K562 (cell line): Measurements from ENCODE around the gene CFAP90. TPM values are rescaled to one million over a fixed set of nuclear protein-coding genes. Genes with fewer than 3 reads are reported as not detected.

Source experiments
- ATAC-seq: fragments of 200-7000 bp; cut with Tn5 transposase; 3 replicates; pipeline ENCODE4 v1.9.1; 2020; ENCODE audit warnings: moderate library complexity
- BruUV-seq: library from RNA; stranded (reverse); fragments of 400-500 nt; replicated peaks from 2 replicates; lab custom pipeline; 2021; lab: Mats Ljungman, UMichigan
- CTCF ChIA-PET: fragments of 300-600 bp; formaldehyde crosslinking; extraction: SDS; loops from one replicate; lab custom pipeline; 2021; ENCODE audit warnings: low intra/inter-chr PET ratio; lab: Yijun Ruan, JAX
- POLR2A ChIA-PET: fragments of 300-600, 350-650 bp; sonication (Branson Sonifier 250); formaldehyde crosslinking; extraction: SDS; loops from one replicate; lab custom pipeline; 2021; ENCODE audit warnings: antibody characterized with exemption, inconsistent platforms; lab: Yijun Ruan, JAX
- DNase-seq, 4 experiments: peaks; one replicate each; pipeline versions ENCODE4 v3.0.0 to v3.0.0-alpha.2; 2011 to 2018; ENCODE audit warnings: low spot score in 3 of 4, mixed read lengths in 3 of 4; ENCODE audit errors: extremely low read depth in 1 of 4
- FAIRE-seq: peaks from 2 replicates; lab custom pipeline; 2011; peaks lifted over from hg19 to GRCh38; lab: Jason Lieb, UNC
- H2AFZ ChIP-seq: 2 replicates; pipeline ENCODE4 v1.6.0; 2011; ENCODE audit warnings: low read depth, low read length, control low read depth, inconsistent platforms
- H3K27ac ChIP-seq: fragments of 200-600 bp; 3 replicates; pipeline ENCODE4 v1.8.0; 2011; ENCODE audit warnings: low read depth, mild to moderate bottlenecking, control low read depth, inconsistent platforms, low read length, moderate library complexity, mixed read lengths; ENCODE audit errors: extremely low read depth
- H3K27me3 ChIP-seq, 2 experiments: fragments of 300-600 bp in 1 of 2; 2 replicates in 1 of 2; 3 replicates in 1 of 2; pipeline versions ENCODE4 v1.6.0 to v1.8.0; 2011; ENCODE audit warnings: inconsistent platforms in 2 of 2, low read length in 2 of 2, mild to moderate bottlenecking in 1 of 2, mixed read lengths in 1 of 2, moderate library complexity in 1 of 2; ENCODE audit not compliant: control insufficient read depth in 2 of 2, insufficient read depth in 2 of 2
- H3K36me3 ChIP-seq: fragments of 300-600 bp; 3 replicates; pipeline ENCODE4 v1.8.0; 2011; ENCODE audit warnings: mild to moderate bottlenecking, low read length, inconsistent platforms; ENCODE audit not compliant: control insufficient read depth, insufficient read depth
- H3K4me1 ChIP-seq, 2 experiments: fragments of 200-600 bp in 1 of 2; replicated peaks in 1 of 2; 2 replicates in 1 of 2; 3 replicates in 1 of 2; pipeline versions ENCODE4 v1.5.1 to v1.8.0; 2011; ENCODE audit warnings: inconsistent platforms in 2 of 2, low read length in 2 of 2, mild to moderate bottlenecking in 1 of 2, mixed read lengths in 1 of 2, moderate library complexity in 1 of 2; ENCODE audit not compliant: control insufficient read depth in 2 of 2, insufficient read depth in 2 of 2
- H3K4me2 ChIP-seq: 2 replicates; pipeline ENCODE4 v1.6.1; 2011; ENCODE audit warnings: low read length, control low read depth, inconsistent platforms, mixed read lengths; ENCODE audit not compliant: insufficient read depth
- H3K4me3 ChIP-seq: fragments of 200-600 bp; sonication (generic), shearing (Covaris generic); 2 replicates; pipeline ENCODE4 v1.5.1; 2016; ENCODE audit warnings: control low read depth, inconsistent platforms
- H3K79me2 ChIP-seq: fragments of 200-600 bp; 3 replicates; pipeline ENCODE4 v1.8.0; 2011; ENCODE audit warnings: low read length, inconsistent platforms; ENCODE audit not compliant: control insufficient read depth, insufficient read depth
- H3K9ac ChIP-seq, 2 experiments: 2 replicates each; pipeline versions ENCODE4 v1.6.0 to v1.6.1; 2011; ENCODE audit warnings: low read depth in 2 of 2, low read length in 2 of 2, control low read depth in 1 of 2, inconsistent platforms in 1 of 2, mild to moderate bottlenecking in 1 of 2, mixed read lengths in 1 of 2; ENCODE audit not compliant: insufficient read depth in 1 of 2
- H3K9me1 ChIP-seq: one replicate; pipeline ENCODE4 v1.6.0; 2011; ENCODE audit warnings: inconsistent platforms, mild to moderate bottlenecking, low read length, moderate library complexity; ENCODE audit not compliant: control insufficient read depth, insufficient read depth
- H3K9me3 ChIP-seq: replicated peaks from 2 replicates; pipeline ENCODE4 v1.5.1; 2011; ENCODE audit warnings: low read depth, low read length, inconsistent platforms; ENCODE audit not compliant: control insufficient read depth, insufficient read depth
- H4K20me1 ChIP-seq: replicated peaks from 2 replicates; pipeline ENCODE4 v1.6.1; 2011; ENCODE audit warnings: low read length, inconsistent platforms, mixed read lengths; ENCODE audit not compliant: control insufficient read depth, insufficient read depth
- CBFB ChIP-seq: sonication (generic); formaldehyde crosslinking; IDR thresholded peaks from 2 replicates; pipeline ENCODE4 v1.4.0; 2020; ENCODE audit warnings: mild to moderate bottlenecking, missing genetic modification reagents
- CHD4 ChIP-seq: fragments of 200-600 bp; sonication (generic); IDR thresholded peaks from 3 replicates; pipeline ENCODE4 v1.6.1; 2012; ENCODE audit warnings: low read depth, mild to moderate bottlenecking, mixed read lengths, low read length, inconsistent platforms; ENCODE audit not compliant: insufficient read depth, insufficient replicate concordance, poor library complexity, severe bottlenecking
- FOXA3 ChIP-seq, 2 experiments: fragments of 450-650 bp in 1 of 2; sonication (generic) in 1 of 2; formaldehyde crosslinking; IDR thresholded peaks in 1 of 2; conservative IDR thresholded peaks in 1 of 2; 2 replicates each; pipeline versions ENCODE4 v1.4.0 to v1.8.0; 2020 to 2022; ENCODE audit warnings: mild to moderate bottlenecking in 2 of 2, missing genetic modification reagents in 1 of 2
- NFE2 ChIP-seq: IDR thresholded peaks from 2 replicates; pipeline ENCODE4 v1.6.1; 2014; ENCODE audit warnings: antibody characterized with exemption, low read depth
- NKRF ChIP-seq: fragments of 450-650 bp; IDR thresholded peaks from 2 replicates; pipeline ENCODE4 v1.6.1; 2016; ENCODE audit warnings: borderline replicate concordance
- NR2F6 ChIP-seq: fragments of 450-650 bp; formaldehyde crosslinking; IDR thresholded peaks from 2 replicates; pipeline ENCODE4 v1.4.0; 2020; ENCODE audit warnings: mild to moderate bottlenecking
- NR4A1 ChIP-seq, 2 experiments: fragments of 250-450 bp in 1 of 2; fragments of 450-650 bp in 1 of 2; sonication (Bioruptor Pico) in 1 of 2; IDR thresholded peaks; 2 replicates each; pipeline versions ENCODE4 v1.4.0 to v1.6.1; 2016 to 2020; ENCODE audit warnings: mild to moderate bottlenecking in 2 of 2, missing compliant biosample characterization in 1 of 2, missing genetic modification characterization in 1 of 2, moderate library complexity in 1 of 2
- NUFIP1 ChIP-seq: fragments of 450-650 bp; IDR thresholded peaks from 2 replicates; pipeline ENCODE4 v1.6.1; 2018; ENCODE audit not compliant: partially characterized antibody
- SMARCA4 ChIP-seq: fragments of 450-650 bp; IDR thresholded peaks from 2 replicates; pipeline ENCODE4 v1.6.1; 2016
- TAF7 ChIP-seq: fragments of 450-650 bp; IDR thresholded peaks from 2 replicates; pipeline ENCODE4 v1.6.1; 2016; ENCODE audit warnings: missing genetic modification characterization, missing compliant biosample characterization
- ZNF12 ChIP-seq: sonication (generic); formaldehyde crosslinking; IDR thresholded peaks from 2 replicates; pipeline ENCODE4 v1.4.0; 2020; ENCODE audit warnings: mild to moderate bottlenecking, missing genetic modification reagents
- ZNF311 ChIP-seq: fragments of 250-450 bp; sonication (Bioruptor Pico); IDR thresholded peaks from 2 replicates; pipeline ENCODE4 v1.4.0; 2020; ENCODE audit warnings: mild to moderate bottlenecking, moderate library complexity
- WGBS: fragments of 100-300 bp; shearing (Covaris generic); methylation state at CpG from one replicate; pipeline ENCODE4 v1.1.6; 2016; ENCODE audit warnings: low coverage, mixed read lengths; ENCODE audit not compliant: insufficient coverage; ENCODE audit errors: missing lambda C conversion rate; 5-methylcytosine and 5-hydroxymethylcytosine counted together
- in situ Hi-C: fragments of 300-500 bp; cut with MboI; formaldehyde crosslinking; loops from 4 replicates; pipeline ENCODE4 v1.15.0; 2018; ENCODE audit warnings: inconsistent platforms, mixed read lengths
- intact Hi-C: fragments of 100-400 bp; cut with micrococcal nuclease; formaldehyde crosslinking; loops from 2 replicates; pipeline ENCODE4 v1.14.2; 2022
- polyA plus RNA-seq, 8 experiments: library from polyadenylated mRNA; depleted of rRNA in 4 of 8; stranded (reverse) in 5 of 8; unstranded in 3 of 8; fragments of >200 nt; fragmentation: Nextera tagmentation in 2 of 8; fragmentation: Illumina TruSeq in 1 of 8; extraction: Ambion mirVana in 2 of 8; extraction: Trizol in 1 of 8; gene quantifications; 2 replicates each; pipeline versions ENCODE4 v1.2.1 to v1.2.3, GENCODE V29; 2011 to 2014; ENCODE audit warnings: inconsistent platforms in 1 of 8, missing spikeins in 1 of 8
- total RNA-seq, 7 experiments: library from RNA; depleted of rRNA in 6 of 7; stranded (reverse); fragments of >200 nt in 6 of 7; fragmentation: Illumina TruSeq in 2 of 7; extraction: Trizol in 2 of 7; gene quantifications; 2 replicates each; pipeline versions ENCODE4 v1.2.1 to v1.2.3, GENCODE V29; 2011 to 2021; ENCODE audit warnings: low replicate concordance in 1 of 7
- TF ChIP-seq, protein P1 (sequence below): fragments of 250-450 bp; sonication (Bioruptor Pico); IDR thresholded peaks from 2 replicates; pipeline ENCODE4 v1.5.1; 2021; ENCODE audit warnings: mild to moderate bottlenecking
- TF ChIP-seq, protein P2 (sequence below): sonication (generic); formaldehyde crosslinking; IDR thresholded peaks from 2 replicates; pipeline ENCODE4 v1.8.1; 2023; ENCODE audit warnings: mild to moderate bottlenecking, missing genetic modification reagents

Gene CFAP90
- total and polyA plus RNA-seq, 9 of the 15 experiments (the other 6 are each of a cell fraction or from before 2014, with no cell fraction given): not detected

- Histone ChIP-seq H3K4me3 (no peak overlapping the region), H3K9me1 (no peaks in the 10 kb centered on the region), H3K36me3 (no peaks in the 10 kb centered on the region), H3K4me1 (peaks cover under 1 to 4% of the 10 kb centered on the region in 2 experiments; a peak in 3 of 5 replicates), H3K4me2 (no peak overlapping the region), H3K9ac (no peak overlapping the region), H2AFZ (no peak overlapping the region), H4K20me1 (no peaks in the 10 kb centered on the region), H3K27me3 (peaks cover 0 to 9% of the 10 kb centered on the region in 2 experiments; a peak in 2 of 5 replicates), H3K27ac (no peak overlapping the region), H3K79me2 (no peaks in the 10 kb centered on the region), H3K9me3 (no peaks in the 10 kb centered on the region)
- 0% methylated on average over 1 of the region's 1 CpG for WGBS
- no peak for ATAC-seq
- POLR2A ChIA-PET: interaction anchor here (0.6 kb wide), 1 partner anchor 91 kb away, joined by 3 read pairs; no protein-coding TSS in a partner anchor
- DNase-seq: no peak
- FAIRE-seq: no peak
- in situ Hi-C loops: no loop called here
- intact Hi-C loops: no loop called here
- CTCF ChIA-PET: no interaction called here
- no TSS peak for BruUV-seq
- TF ChIP-seq ZNF12 (CRISPR knock-in tag) (no peak), FOXA3 (CRISPR knock-in tag; conservative IDR thresholded peaks at IDR 0.05 in 1 of 2, IDR thresholded peaks at IDR 0.05 in 1 of 2) (no peak), NKRF (no peak), ZNF311 (CRISPR knock-in tag) (no peak), NFE2 (no peak), SMARCA4 (no peak), TAF7 (no peak), NUFIP1 (no peak), CBFB (CRISPR knock-in tag) (no peak), NR4A1 (CRISPR knock-in tag; IDR thresholded peaks at IDR 0.05) (no peak), NR4A1 (tag; IDR thresholded peaks at IDR 0.05) (no peak), CHD4 (no peak), NR2F6 (CRISPR knock-in tag) (no peak)
- TF ChIP-seq, protein P1, sequence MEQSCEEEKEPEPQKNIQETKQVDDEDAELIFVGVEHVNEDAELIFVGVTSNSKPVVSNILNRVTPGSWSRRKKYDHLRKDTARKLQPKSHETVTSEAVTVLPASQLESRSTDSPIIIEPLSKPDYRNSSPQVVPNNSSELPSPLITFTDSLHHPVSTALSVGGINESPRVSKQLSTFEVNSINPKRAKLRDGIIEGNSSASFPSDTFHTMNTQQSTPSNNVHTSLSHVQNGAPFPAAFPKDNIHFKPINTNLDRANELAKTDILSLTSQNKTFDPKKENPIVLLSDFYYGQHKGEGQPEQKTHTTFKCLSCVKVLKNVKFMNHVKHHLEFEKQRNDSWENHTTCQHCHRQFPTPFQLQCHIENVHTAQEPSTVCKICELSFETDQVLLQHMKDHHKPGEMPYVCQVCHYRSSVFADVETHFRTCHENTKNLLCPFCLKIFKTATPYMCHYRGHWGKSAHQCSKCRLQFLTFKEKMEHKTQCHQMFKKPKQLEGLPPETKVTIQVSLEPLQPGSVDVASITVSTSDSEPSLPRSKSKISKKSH (CRISPR knock-in tag): no peak
- TF ChIP-seq, protein P2, sequence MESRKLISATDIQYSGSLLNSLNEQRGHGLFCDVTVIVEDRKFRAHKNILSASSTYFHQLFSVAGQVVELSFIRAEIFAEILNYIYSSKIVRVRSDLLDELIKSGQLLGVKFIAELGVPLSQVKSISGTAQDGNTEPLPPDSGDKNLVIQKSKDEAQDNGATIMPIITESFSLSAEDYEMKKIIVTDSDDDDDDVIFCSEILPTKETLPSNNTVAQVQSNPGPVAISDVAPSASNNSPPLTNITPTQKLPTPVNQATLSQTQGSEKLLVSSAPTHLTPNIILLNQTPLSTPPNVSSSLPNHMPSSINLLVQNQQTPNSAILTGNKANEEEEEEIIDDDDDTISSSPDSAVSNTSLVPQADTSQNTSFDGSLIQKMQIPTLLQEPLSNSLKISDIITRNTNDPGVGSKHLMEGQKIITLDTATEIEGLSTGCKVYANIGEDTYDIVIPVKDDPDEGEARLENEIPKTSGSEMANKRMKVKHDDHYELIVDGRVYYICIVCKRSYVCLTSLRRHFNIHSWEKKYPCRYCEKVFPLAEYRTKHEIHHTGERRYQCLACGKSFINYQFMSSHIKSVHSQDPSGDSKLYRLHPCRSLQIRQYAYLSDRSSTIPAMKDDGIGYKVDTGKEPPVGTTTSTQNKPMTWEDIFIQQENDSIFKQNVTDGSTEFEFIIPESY: no peak
Measured at GRCh38 chr5:7852542-7852941, 1.6 kb upstream of the CFAP90 start.
